Measurements from ENCODE around the gene XRCC5. TPM values are rescaled to one million over a fixed set of nuclear protein-coding genes. Genes with fewer than 3 reads are reported as not detected.

Gene XRCC5
- total RNA-seq, 1 donor from 2014 or later, result 303 TPM

DNA sequence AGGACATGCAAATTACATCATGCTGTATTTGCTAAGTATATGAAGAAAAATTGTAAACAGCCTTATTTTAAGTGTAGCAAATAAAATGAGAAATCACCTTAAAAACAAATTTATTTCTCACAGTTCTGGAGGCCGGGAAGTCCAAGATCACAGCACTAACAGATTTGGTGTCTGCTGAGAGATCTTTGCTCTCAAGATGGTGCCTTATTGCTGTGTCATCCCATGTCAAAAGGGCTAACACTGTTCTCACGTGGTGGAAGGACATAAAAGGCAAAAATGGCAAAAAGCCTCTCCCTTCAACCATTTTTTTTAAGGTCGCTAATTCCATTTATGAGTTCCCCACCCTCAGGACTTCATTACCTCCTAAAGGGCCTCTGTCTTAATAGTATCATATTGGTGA, 12.1 kb downstream of the XRCC5 start:
- H3K4me1 Mint-ChIP-seq, result peaks cover 16% of the 10 kb centered on the region
- intact Hi-C loops (cut with micrococcal nuclease), result no loop called here
- peaks cover 95% of the 10 kb centered on the region for H3K36me3 Mint-ChIP-seq (ENCODE audit: low read depth)
- H3K27me3 Mint-ChIP-seq, result no peaks in the 10 kb centered on the region
- TF ChIP-seq, protein P1, sequence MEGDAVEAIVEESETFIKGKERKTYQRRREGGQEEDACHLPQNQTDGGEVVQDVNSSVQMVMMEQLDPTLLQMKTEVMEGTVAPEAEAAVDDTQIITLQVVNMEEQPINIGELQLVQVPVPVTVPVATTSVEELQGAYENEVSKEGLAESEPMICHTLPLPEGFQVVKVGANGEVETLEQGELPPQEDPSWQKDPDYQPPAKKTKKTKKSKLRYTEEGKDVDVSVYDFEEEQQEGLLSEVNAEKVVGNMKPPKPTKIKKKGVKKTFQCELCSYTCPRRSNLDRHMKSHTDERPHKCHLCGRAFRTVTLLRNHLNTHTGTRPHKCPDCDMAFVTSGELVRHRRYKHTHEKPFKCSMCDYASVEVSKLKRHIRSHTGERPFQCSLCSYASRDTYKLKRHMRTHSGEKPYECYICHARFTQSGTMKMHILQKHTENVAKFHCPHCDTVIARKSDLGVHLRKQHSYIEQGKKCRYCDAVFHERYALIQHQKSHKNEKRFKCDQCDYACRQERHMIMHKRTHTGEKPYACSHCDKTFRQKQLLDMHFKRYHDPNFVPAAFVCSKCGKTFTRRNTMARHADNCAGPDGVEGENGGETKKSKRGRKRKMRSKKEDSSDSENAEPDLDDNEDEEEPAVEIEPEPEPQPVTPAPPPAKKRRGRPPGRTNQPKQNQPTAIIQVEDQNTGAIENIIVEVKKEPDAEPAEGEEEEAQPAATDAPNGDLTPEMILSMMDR (IDR thresholded peaks at IDR 0.05), result no peak
- ChIA-PET POLR2A (no interaction called here), CTCF (interaction anchor here (1.0 kb wide), 1 partner anchor 21 kb away, joined by 3 read pairs; no protein-coding TSS in a partner anchor)
- no peak overlapping the region for H3K27ac Mint-ChIP-seq
- no peak for ATAC-seq (ENCODE audit: low read depth)
- no peak overlapping the region for H3K4me3 Mint-ChIP-seq
- no peaks in the 10 kb centered on the region for H3K9me3 Mint-ChIP-seq
- DNase-seq, result no peak

DNA sequence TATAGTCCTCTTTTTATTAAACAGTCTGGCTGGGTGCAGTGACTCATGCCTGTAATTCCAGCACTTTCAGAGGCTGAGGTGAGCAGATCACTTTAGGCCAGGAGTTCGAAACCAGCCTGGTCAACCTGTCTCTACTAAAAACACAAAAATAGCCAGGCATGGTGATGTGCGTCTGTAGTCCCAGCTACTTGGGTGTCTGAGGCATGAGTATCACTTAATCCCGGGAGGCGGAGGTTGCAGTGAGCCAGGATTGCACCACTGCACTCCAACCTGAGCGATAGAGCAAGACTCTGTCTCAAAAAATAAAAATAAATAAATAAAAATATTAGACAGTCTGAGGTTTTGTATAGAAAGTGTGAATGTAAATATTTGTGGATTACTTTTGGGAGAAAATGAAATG, 17.8 kb downstream of the XRCC5 start:
- no peak for ATAC-seq (ENCODE audit: low read depth)
- ChIA-PET CTCF (no interaction called here), POLR2A (no interaction called here)
- H3K4me1 Mint-ChIP-seq, result peaks cover 2% of the 10 kb centered on the region
- H3K27ac Mint-ChIP-seq, result no peak overlapping the region
- no peaks in the 10 kb centered on the region for H3K27me3 Mint-ChIP-seq
- DNase-seq, result no peak
- intact Hi-C loops (cut with micrococcal nuclease), result loop anchor here (5.0 kb wide), 1 partner anchor 35 kb away; no protein-coding TSS in a partner anchor
- H3K36me3 Mint-ChIP-seq (ENCODE audit: low read depth), result peaks cover 84% of the 10 kb centered on the region
- TF ChIP-seq, protein P1 (IDR thresholded peaks at IDR 0.05), result no peak
- no peak overlapping the region for H3K4me3 Mint-ChIP-seq
- H3K9me3 Mint-ChIP-seq, result no peaks in the 10 kb centered on the region

DNA sequence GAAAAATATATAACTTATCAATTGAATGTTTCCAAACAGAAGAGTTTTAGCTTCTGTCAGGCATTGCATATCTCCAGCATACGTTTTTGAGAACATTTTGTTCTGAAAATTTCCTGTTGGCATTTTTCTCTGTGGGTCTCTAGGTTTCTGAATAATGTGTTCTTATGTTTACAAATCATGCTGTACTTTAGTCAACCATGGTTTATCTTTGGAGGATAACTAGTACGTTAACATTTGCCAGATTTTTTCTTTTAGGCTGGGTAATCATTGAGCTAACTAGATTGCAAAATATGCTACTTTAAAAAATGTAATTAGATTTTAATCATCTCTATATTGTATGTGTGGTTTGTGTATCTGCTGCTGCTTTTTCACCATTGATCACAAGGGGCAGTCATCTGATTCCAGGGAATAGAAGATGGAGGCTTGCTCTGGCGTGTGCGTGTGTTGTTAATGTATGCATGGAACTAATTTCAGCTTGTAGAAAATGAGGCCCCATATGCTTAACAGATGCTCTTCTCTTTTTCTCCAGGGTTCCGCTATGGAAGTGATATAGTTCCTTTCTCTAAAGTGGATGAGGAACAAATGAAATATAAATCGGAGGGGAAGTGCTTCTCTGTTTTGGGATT, 21.3 kb downstream of the XRCC5 start:
- ChIA-PET POLR2A (no interaction called here), CTCF (no interaction called here)
- peaks cover 86% of the 10 kb centered on the region for H3K36me3 Mint-ChIP-seq (ENCODE audit: low read depth)
- TF ChIP-seq, protein P1 (IDR thresholded peaks at IDR 0.05), result no peak
- no peak overlapping the region for H3K4me3 Mint-ChIP-seq
- ATAC-seq (ENCODE audit: low read depth), result no peak
- H3K9me3 Mint-ChIP-seq, result no peaks in the 10 kb centered on the region
- H3K4me1 Mint-ChIP-seq, result peaks cover 5% of the 10 kb centered on the region
- intact Hi-C loops (cut with micrococcal nuclease), result no loop called here
- no peak overlapping the region for H3K27ac Mint-ChIP-seq
- no peaks in the 10 kb centered on the region for H3K27me3 Mint-ChIP-seq
- no peak for DNase-seq

DNA sequence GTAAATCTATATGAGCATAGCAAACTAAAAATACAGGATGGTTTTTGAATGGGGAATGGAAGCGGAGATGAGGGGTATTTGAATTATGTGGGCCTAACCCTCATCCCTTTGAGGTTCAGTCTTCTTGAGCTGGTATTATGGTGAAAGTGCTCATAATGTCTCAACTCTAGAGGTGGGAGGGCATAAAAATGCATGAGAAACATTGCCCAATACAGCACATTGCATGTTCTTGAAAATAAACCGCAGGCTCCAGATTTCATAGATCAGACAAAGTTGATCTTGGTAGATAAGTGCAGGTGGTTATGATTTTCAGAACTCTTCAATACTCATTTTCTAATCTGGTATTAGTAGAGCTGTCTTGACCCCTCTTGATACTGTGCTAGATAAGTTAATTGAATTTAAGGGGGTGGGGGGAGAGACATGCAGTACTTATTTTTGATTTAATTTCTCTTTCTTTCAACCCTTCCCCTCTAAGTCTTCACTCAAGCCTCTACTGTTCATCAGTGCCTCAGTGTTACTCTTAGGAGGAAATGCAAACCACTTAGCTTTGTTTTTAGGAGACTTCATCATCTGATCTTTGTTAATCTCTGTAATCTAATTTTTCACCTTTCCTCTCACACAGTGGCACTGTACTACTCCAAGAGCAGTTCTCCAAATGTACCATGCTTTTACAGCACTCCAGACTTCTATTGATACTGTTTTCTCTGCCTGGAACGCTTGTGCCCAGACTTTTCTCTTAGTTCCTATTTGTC, 22.2 kb downstream of the XRCC5 start:
- CTCF ChIA-PET, result no interaction called here
- H3K4me3 Mint-ChIP-seq, result no peak overlapping the region
- no peak overlapping the region for H3K27ac Mint-ChIP-seq

DNA sequence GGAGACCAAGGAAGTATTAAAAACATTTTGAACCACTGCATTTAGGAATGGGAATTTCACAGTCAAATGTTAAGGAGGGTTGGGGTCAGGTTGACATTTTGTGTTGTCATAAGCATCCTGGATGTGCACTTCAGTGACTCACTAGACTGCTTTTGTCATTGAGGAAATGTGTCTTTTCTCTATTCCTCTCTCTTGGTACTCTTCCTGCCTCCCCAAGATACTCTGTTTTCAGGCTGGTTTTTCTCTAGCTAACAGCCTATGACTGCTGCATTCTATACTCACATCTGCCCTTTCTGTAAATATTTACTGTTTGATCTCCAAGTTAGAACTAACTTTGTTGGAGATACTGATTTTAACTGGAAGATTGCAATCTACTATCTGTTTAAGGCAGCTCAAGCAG, 23.4 kb downstream of the XRCC5 start:
- no peak overlapping the region for H3K4me3 Mint-ChIP-seq
- DNase-seq, result no peak
- no peaks in the 10 kb centered on the region for H3K27me3 Mint-ChIP-seq
- intact Hi-C loops (cut with micrococcal nuclease), result no loop called here
- ATAC-seq (ENCODE audit: low read depth), result no peak
- CTCF ChIA-PET, result no interaction called here
- POLR2A ChIA-PET, result no interaction called here
- peaks cover 5% of the 10 kb centered on the region for H3K4me1 Mint-ChIP-seq
- H3K27ac Mint-ChIP-seq, result no peak overlapping the region
- TF ChIP-seq, protein P1 (IDR thresholded peaks at IDR 0.05), result no peak
- H3K9me3 Mint-ChIP-seq, result no peaks in the 10 kb centered on the region
- peaks cover 90% of the 10 kb centered on the region for H3K36me3 Mint-ChIP-seq (ENCODE audit: low read depth)

More for the DNA sequence above, 22.2 kb downstream of the XRCC5 start:
- DNase-seq (no peak), ATAC-seq (ENCODE audit: low read depth) (no peak)
- H3K36me3 Mint-ChIP-seq (ENCODE audit: low read depth), result peaks cover 88% of the 10 kb centered on the region
- intact Hi-C loops (cut with micrococcal nuclease), result no loop called here
- TF ChIP-seq, protein P1 (IDR thresholded peaks at IDR 0.05), result no peak
- POLR2A ChIA-PET, result no interaction called here
- no peaks in the 10 kb centered on the region for H3K27me3 Mint-ChIP-seq
- no peaks in the 10 kb centered on the region for H3K9me3 Mint-ChIP-seq
- peaks cover 5% of the 10 kb centered on the region for H3K4me1 Mint-ChIP-seq

Measured in activated B cell treated with CpG ODN at 0.5 μM for 24 hours (primary cell).